GM19372 (cell line): ENCODE results near the gene ETS2.

Experiments used
- ATAC-seq: cut with Tn5 transposase; IDR thresholded peaks from one replicate; pipeline ENCODE4 v1.9.1; 2021; ENCODE audit warnings: mild to moderate bottlenecking, low read depth, moderate library complexity; ENCODE audit not compliant: unreplicated experiment

ETS2 gene

DNA sequence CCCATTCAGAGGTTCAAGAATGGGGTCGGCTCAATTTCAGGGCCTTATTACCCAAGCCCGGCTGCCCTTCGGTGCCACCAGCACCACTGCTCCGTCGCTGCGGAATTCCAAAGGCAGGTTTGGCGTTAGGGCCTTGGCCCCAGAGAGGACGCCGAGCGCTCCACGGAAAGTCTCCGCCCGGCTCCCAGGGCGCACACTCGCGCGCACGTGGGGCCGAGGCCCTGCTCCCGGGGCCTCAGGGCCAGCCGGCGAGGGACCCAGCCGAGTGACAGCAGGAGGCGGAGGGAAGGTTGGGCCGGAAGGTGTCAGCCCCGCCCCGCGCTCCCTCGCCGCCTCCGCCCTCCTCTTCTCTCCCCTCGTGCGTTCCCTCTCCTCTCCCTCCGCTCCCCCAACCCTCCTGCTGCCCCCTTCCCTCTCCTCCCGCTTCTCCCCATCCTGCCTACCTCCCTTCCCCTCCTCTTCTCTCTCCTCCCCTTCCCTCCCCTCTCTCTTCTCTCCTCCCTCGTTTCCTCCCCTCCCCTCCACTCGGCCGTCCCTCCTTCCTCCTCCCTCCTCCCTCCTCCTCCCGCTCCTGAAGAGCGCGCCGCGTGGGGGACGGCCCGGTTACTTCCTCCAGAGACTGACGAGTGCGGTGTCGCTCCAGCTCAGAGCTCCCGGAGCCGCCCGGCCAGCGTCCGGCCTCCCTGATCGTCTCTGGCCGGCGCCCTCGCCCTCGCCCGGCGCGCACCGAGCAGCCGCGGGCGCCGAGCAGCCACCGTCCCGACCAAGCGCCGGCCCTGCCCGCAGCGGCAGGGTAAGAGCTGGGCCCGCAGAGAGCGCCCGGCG is at the start of gene ETS2:
Gene ETS2, plus strand, starts transcription at position 602 of the 825 bp plus-strand sequence. CDS start 4,106 bp downstream, outside the sequence.
- peak; percentile 77 for ATAC-seq

DNA sequence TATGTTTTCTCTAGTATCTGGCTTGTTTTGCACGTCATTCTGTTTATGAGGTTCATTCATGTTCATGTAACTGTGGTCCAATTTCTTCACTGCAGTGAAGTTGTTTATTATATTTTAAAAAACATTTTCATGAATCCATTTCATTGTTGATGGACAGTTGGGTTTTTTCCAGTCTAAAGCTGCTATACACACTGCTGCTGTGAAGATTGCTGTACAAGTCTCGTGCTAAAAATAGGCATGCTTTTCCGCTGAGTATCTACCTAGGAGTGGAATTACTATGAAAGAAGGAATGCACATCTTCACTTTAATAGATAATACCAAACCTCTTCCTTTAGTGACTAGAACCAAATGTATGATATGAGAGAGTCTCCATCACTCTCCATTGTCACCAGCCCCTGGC is 49.0 kb upstream of the ETS2 start:
- no peak for ATAC-seq

DNA sequence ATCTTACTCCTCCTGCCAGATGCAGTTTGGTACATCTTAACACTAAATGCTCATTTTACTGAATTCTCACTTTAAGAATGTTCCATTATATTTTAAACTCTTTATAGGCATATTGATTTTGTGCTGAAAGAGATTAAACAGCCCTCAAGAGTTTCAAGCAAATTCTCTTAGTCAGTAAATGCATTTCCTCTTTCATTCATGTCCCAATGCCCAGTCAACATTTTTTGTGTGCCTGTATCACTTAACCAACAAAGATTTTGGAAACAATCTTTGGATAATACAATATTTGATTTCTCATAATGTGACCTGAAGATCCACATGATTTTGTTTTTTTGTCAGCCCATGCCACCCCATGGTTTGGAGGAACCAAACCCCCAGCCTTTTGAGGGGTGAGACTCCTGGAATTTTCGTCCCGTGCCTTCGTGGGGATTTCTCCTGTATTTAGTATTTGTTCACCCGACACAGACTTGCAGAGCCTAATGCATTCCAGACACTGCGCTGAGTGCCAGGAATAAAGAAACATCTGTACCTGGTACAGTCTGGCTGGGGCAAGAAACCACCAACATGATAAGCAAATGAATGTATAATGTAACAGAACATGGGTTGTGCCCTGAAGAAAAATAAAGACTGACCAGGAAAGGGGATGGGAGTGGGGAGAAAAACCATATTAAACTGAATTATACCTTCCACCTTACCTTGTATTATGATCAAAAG is 47.1 kb upstream of the ETS2 start:
- no peak for ATAC-seq

DNA sequence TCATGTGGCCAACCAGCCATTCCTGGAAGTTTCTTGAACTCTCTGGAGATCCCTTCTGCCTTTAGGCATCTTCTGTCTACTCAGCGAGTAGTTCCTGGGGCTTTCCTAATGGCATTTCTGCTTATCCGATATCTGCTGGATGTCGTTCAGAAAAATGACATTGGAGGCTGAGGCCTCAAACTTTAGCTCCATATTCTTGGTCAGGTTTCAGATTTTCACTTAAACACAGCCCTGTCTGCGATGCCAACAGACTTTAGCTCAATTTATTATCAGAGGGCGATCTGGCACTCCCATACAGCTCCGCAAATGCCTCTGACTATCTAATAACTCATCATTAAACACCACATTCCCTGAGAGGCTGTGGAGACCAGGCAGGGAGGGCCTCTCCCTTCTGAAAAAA is 46.3 kb upstream of the ETS2 start:
- ATAC-seq: no peak

DNA sequence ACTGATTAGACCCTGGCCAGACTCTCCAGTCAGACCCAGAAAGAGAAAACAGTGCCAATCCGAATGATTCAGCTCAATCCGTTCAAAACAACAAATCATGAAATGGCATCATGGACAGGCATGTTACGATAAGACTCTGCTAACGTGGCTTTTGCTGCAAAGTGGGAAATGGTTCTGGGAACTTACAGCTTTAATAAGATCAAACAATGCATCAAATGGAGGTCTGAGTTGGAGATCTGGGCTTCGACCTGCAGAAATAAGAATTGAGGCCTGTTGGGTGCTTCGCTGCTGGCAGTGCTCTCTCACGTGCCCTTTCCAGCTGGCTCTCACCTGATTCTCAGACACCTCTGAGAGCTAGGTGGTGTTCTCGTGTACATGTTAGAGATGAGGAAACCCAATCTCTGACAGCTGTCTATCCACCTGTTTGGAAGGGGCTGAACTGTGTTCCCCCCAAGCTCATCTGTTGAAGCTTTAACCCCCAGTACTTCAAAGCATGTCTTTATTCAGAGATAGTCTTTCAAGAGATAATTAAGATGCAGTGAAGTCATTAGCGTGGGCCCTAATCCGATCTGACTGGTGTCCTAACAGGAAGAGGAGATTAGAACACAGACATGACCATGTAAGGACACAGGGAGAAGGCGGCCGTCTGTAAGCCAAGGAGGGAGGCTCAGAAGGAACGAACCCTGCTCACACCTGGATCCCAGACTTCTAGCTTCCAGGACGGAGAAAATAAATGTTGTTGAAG is 45.5 kb upstream of the ETS2 start:
- no peak for ATAC-seq

DNA sequence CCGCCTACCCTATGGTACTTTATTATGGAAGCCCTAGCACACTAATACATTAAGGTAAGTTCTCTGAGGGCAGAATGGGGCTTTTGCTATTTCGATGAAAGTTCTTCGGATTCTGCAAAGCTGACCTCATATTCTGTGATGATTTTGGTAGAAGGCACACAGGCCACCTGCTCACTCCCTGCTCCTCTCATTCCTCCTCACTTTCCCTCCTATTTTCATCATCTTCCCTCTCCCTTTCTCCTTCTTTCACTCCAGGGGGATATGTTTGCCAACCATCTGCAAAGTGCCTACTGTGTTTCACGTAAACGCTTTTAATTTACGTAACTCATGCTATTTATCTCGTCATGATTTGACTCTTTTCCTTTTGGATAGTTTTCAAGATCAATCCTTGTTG is 45.0 kb upstream of the ETS2 start:
- no peak for ATAC-seq

DNA sequence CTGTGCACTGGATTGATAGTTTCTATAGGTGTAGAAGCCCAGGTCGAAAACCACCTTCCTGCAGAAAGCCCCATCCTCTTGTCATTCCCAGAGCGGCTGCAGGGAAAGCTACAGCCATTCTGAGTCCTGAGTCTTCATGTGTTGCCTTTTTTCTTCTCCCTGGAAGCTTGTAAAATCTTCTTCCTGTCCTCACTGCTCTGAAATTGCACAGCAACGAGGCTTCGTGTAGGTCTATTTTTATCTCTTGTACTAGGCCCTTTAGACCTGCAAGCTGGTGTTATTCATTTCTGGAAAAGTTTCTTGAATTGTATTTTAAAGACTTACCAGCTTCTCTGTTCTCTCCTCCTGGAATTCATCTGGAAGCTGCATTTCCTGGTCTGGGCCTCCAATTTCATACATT is 44.2 kb upstream of the ETS2 start:
- no peak for ATAC-seq

DNA sequence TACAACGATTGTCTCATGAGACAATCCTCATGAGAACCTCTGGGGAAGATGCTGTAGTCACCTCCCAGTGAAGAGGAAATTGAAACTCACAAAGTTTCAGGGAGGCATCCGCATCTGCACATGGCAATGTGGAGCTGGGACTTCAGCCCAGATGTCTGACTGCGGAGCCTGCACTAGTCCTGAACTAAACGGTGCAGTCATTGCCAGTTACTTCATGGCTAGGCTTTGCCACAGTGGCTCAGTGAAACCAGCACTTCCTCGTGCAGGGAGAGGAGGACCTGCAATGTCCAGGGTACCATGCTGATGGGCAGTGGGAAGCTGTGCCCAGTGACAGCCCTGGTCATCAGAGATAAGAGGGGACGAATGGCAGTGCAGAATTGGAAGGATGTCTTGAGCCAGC is 40.7 kb upstream of the ETS2 start:
- no peak for ATAC-seq

DNA sequence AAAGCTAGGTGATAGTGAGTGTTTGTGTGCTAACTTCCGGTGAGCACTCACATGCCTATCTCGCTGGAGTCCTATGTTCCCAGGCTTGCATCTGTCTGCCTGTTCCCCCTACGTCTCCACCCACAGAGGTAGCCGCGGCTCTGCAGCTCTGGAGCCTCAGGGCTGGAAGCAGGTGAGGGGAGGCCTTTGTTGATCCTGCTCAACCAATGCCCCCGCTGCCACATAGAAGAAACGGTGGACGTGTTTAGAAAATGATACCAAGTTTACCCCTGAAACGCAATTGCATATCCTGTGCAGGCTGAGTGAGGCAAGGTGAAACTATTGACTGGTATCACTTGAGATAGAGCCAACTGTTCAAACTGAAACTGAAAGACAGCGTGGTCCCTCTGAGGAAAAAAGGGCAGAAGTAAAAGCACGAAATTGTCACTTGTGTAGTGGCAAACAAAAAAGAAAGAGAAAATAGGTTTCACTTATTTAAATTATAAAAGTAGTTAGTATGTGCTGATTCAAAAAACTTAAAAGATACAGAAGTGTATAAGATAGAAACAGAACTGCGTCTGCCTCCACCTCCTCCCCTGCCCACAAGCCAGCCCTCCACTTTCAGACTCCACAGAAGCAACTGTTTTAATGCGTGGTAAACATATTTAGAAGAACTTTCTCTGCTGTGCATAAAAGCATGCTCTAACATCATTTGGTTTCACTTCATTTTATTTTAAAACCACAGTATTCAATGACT is 38.6 kb upstream of the ETS2 start:
- peak; percentile 97 for ATAC-seq

DNA sequence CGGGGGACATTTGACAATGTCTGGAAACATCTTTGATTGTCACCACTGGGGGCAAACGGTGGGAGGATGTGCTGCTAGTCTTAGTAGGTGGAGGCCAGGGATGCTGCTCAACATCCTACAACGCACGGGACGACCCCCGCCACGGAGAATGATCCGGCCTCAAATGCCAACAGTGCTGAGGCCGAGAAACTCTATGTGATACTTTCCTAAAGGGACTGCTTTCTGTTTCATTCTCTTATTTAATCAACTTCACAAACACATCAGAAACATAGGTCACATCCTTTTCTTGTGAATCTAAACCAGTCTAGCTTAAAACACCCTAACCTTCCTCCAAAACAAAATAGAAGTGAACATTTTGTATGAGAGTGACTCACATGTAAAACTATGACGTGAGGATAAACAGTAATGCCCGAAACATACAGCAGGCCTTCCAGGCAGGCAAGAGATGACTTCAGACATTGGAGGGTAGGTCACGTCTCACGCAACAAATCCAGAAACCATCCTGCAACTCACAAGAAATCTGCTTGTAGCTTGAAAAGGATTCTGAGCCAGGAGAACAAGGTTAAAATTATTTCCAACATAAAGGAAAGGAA is 37.2 kb upstream of the ETS2 start:
- ATAC-seq: no peak

DNA sequence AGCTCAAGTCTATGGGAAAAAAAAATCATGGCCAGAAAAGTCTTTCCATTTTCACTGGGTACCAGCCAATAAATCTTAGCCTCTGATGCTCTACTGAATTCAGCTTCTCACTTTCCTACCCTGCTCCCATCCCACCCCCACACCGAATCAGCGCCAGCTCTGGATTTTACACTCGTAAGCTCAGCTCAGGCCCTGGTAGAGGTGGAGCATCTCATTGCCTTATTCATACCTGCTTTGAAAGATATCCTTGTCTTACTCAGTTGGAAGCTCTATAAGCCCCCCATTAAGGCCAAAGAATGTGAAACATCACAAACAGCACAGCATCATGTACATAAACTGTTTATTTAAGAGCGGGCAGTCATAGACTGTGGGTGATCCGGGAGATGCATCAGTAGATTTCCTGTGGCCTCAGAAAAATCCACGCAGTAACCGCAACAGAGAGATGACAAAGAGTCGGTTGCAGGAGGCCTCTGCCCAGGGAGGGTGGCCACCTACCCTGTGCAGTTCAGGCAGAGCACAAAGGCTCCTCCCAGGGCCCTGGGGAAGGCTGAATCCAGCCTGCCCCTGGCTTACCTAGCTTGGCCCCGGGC is 36.4 kb upstream of the ETS2 start:
- ATAC-seq: no peak

DNA sequence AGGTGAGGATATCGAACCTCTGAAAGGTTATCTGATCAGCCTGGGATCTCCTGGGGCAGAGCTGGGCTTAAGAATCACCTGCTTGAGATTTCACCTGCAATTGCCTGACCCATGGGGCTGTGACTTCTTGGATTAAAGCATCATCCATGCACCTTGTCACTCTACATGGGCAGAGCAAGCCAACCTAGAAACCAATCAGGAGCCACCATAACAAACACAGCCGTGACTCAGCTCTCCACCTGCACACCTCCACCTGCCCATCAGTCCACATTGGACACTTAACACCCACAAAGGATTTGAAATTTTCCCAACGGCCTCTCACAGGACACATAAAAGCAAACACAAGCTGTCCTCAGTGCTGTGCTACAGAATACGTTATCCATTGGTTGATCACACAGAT is 35.1 kb upstream of the ETS2 start:
- ATAC-seq: no peak

DNA sequence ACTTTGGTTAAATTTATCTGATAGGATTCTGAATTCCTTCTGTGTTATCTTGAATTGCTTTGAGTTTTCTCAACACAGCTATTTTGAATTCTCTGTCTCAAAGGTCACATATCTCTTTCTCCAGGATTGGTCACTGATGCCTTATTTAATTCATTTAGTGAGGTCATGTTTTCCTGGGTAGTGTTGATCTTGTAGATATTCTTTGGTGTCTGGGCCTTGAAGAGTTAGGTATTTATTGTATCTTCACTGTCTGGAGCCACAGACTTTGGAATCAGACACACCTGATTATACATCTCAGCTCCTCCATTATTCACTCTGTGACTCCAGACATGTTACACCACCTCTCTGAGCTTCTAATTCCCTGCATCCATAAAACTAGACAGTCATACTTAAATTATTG is 34.2 kb upstream of the ETS2 start:
- ATAC-seq: no peak

DNA sequence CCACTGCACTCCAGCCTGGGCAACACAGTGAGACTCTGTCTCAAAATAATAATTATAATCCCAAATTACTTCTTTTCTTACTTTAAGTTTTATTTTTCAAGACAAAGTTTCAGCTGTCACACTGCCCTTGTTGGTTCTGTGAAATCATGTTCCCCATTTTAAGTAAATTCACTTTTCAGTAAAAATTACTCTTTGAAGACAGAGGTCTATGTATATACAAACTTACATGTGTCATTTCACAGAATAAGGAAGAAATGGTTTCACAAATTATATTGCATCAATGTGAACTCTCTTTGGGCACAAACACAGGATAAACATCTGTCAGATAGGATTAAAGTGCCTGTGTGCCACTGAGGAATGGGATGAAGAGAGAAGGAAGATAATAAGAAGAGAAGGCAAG is 33.1 kb upstream of the ETS2 start:
- no peak for ATAC-seq

DNA sequence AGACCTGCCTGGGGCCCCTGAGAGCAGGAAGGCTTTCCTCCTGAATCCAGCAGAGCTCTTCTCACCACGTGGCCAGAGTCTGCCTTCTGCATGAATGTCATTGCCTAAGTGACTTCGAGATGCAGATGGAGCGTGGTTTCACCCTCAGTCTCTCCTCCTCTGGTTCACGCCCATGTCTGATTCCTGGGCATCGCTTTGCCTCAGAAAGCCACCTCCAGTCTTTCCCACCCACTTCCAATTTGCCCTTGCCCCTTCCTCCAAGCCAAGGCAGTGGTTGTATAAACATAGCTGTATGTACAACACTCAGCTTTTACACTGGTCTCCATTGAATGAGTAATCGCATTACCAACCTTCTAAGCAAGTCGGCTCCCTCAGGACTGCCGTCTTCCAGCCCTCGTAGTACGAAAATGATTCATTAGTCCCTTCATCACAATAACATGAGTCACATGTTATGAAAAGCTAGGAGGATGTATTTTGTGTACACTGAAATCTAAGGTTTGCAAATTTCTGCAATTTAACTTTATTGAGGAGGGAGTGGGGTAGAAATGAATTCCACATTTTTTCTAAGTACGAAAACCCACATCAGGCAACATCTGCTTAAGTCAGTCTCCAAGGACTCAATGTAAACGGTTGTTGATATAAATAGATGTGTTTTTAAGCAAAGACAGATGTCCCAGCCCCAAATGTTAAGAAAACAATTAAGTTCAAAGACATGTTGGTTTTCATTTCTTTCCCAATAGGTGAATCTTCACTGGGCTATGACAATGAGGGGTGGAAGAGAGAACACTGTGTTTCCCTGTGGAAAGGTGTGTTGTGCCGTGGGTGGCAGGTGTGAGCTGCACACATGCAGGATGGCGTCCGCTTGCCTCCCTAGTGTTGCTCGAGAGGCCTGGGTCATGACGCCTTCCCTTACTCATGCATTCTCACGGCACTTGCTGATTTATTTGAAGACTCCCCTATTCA is 32.3 kb upstream of the ETS2 start:
- no peak for ATAC-seq

DNA sequence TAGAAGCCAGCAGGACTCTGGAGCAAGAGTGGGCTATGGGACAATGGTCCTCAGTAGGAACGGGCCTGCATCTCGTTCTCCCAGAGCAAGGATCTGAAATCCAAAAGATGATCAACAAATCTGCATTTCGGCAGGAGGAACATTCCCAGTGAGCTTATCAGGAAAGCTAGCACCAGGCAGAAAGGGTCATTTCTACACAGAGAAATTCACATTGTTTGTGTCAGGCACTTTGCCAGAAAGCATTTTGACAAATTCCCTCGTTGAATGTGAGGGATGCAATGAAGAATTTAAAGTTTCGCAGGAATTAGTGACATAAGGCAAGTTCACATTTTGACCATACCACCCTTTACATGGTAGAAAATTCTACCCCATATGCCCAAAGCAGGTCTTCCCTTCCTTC is 31.6 kb upstream of the ETS2 start:
- no peak for ATAC-seq

DNA sequence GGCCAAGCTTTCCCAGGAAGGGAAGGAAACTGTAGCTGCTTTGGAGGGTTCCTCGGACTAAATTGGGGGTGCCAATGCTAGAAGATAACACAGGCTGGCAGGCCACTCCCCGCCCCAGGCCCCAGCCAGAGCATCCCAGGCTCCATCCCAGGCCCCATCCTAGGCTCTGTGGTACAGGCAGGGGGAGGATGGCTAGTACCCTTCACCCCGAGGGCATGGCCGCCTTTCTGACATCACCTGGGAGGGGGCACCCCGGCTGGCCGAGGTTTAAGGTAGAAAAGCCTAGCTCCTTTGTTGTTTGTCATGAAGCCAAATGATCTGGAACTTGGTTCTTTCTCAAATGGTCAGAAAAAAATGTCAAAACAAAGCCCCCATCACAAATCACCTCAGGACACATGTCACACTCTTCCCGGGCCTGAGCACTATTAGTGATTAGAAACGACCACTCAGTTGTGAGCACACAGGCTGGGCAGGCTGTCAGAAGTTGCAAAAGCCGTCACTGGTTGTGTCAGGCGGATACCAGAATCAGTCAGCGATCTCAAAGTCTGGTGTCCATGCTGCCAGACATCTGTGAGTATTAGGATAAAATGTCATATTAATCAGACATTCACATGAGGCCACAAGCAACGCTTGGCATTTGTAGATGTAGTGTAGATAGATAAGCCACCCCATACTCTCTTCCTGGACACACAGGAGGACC is 31.0 kb upstream of the ETS2 start:
- no peak for ATAC-seq

DNA sequence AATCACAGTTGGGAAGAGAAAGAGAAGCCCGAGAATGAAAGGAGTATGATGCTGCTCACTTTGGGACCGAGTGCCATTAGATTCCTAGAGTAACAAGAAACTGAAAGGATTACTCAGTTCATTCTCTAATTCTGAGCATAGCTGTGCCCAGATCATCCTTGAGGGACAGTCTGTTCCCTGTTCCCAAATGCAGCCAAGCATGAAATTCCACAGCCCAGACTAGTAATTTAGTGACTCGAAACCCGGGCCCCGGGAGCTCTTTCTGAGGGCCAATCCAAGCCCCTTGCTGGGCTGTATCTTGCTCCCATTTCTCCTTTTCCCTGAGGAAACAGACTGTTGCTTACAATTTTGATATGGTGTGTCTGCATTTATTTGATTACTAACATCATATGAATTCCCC is 30.0 kb upstream of the ETS2 start:
- ATAC-seq: no peak
